T-helper 1 cell treated with Interleukin-12 subunit alpha and Interleukin-12 subunit beta and Interleukin-4 antibody, amounts not matched to agents 30 μg/mL and 1 μg/mL, for 36 hours (primary cell): ENCODE results near the gene FUS.
"Not testable (repeated sequence)": the region's sequence is repeated elsewhere in the genome, so short reads cannot be mapped to it uniquely, and the experiment has no call there.

Experiments
- H3K27ac Mint-ChIP-seq: one replicate; pipeline ENCODE4 v1.8.0; 2021; ENCODE audit warnings: mild to moderate bottlenecking, mixed read lengths
- H3K27me3 Mint-ChIP-seq: one replicate; pipeline ENCODE4 v1.8.0; 2021; ENCODE audit warnings: low read depth, mixed read lengths
- H3K36me3 Mint-ChIP-seq: one replicate; pipeline ENCODE4 v1.8.0; 2021; ENCODE audit warnings: low read depth, mixed read lengths
- H3K4me1 Mint-ChIP-seq: one replicate; pipeline ENCODE4 v1.8.0; 2021; ENCODE audit warnings: low read depth, mixed read lengths
- H3K4me3 Mint-ChIP-seq: one replicate; pipeline ENCODE4 v1.8.0; 2021; ENCODE audit warnings: mild to moderate bottlenecking, moderate library complexity, mixed read lengths
- H3K9me3 Mint-ChIP-seq: one replicate; pipeline ENCODE4 v1.8.0; 2021; ENCODE audit warnings: mixed read lengths

FUS gene

DNA sequence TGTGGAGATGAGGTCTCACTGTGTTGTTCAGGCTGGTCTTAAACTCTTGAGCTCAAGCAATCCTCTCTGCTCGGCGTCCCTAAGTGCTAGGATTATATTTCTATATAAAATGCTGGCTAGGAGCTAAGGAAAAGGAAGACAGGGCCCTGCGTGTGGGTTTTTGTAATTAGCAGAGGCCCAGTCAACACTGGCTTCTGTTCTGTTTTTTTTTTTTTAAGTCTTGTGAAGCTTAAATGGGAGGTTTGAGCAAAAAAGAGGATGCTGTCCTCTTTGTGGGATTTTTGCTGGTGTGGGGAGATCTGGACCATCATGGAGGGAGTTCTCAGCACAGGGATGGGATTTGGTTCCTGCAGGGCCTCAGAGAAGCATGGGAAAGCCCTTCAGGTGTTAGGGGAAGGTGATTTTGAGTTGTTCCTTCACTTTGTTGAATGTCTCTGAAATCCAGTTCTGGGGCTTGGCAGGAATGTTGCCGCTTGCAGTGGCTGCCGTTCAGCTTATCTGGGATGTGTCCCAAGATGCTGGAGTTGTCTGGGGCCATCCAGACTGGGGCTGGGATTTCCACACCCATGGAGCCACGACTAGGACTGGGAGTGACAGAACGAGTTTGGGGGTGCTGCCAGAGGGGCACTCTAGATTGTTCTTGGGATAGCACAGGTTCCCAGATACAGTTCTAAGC is 18.4 kb downstream of the FUS start:
- Mint-ChIP-seq H3K4me3 (no peak overlapping the region), H3K36me3 (peaks cover 35% of the 10 kb centered on the region), H3K9me3 (no peaks in the 10 kb centered on the region), H3K27me3 (no peaks in the 10 kb centered on the region), H3K27ac (peak overlapping the region; percentile 43), H3K4me1 (peaks cover 47% of the 10 kb centered on the region)

DNA sequence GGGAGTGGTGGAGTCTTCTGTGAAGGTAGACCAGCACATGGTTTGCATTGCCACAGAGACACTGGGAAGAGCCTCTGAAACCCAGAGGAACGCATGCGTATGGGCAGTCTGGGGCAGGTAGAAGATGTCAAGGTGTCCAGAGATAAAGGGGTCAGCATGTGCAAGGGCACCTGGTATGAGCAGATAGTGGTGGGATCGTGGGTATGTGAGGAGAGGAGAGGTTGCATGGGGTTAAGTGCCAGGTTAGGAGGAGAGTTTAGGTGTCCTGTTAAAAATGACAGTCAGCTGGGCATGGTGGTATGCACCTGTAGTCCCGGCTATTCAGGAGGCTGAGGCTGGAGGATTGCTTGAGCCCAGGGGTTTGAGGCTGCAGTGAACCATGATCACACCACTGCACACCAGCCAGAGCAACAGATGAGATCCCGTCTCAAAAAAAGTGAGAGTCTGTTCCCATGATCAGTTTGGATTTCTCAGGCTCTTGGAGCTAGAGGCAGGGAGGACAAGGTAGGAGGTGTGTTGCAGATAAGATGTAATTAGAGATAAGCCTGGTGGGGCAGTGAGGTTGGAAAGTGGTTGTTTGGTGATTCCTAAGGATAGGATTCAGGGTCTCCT is 19.6 kb downstream of the FUS start:
- H3K4me1 Mint-ChIP-seq: peaks cover 49% of the 10 kb centered on the region
- H3K36me3 Mint-ChIP-seq: peaks cover 32% of the 10 kb centered on the region
- H3K9me3 Mint-ChIP-seq: no peaks in the 10 kb centered on the region
- no peaks in the 10 kb centered on the region for H3K27me3 Mint-ChIP-seq
- H3K27ac Mint-ChIP-seq: peak overlapping the region; percentile 24
- H3K4me3 Mint-ChIP-seq: peak overlapping the region; percentile 28

DNA sequence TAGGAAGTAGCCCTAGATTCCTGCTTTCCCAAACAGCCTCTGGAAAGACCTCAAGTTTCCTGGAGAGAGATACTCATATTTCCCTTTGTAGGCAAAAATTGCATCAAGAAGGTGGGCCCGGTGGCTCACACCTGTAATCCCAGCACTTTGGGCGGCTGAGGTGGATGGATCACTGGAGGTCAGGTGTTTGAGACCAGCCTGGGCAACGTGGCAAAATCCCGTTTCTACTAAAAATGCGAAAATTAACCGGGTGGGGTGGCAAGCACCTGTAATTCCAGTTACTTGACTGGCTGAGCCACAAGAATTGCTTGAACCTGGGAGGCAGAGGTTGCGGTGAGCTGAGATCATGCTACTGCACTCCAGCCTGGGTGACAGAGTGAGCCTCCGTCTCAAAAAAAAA is 20.2 kb downstream of the FUS start:
- peaks cover 52% of the 10 kb centered on the region for H3K4me1 Mint-ChIP-seq
- H3K27me3 Mint-ChIP-seq, H3K9me3 Mint-ChIP-seq, H3K4me3 Mint-ChIP-seq: not testable (repeated sequence)
- peak overlapping the region; percentile 62 for H3K27ac Mint-ChIP-seq
- H3K36me3 Mint-ChIP-seq: peaks cover 27% of the 10 kb centered on the region

DNA sequence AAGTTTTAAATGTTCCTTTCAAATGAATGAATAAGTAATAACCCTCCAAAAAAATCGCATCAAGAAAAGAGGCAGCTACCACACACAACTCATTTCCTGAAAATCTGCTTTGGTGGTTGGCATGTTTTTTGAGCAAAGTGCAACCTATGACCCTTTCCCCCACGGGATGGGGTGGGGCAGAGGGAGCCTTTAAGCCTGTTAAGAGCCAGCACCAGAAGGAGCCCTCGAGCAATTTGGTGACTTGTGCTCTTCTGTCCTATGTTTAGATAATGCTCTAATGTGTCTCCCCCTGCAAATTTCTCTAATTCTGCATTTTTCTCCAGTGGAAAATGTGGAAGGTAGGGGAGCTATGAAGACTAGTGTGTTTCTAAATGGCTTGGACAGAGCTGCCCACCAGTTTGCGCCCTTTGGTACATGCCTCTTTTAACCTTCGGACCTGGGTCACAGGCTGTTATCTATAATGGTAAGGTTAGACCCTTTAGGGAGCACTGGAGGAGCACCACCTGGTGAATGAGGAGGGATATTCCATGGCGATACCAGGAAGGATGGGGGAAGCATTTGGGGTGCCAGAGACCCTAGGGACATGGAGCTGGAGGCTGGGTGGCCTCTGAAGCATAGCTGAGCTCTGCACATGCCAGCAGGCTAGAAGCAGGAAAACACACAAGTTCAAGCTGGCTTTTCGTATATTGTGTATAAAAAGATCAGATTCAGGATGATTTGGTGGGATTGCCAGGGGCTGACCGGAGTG is 21.1 kb downstream of the FUS start:
- Mint-ChIP-seq H3K27me3 (no peaks in the 10 kb centered on the region), H3K4me1 (peaks cover 53% of the 10 kb centered on the region), H3K9me3 (no peaks in the 10 kb centered on the region), H3K36me3 (peaks cover 26% of the 10 kb centered on the region), H3K4me3 (peak overlapping the region; percentile 88), H3K27ac (peak overlapping the region; percentile 89)

DNA sequence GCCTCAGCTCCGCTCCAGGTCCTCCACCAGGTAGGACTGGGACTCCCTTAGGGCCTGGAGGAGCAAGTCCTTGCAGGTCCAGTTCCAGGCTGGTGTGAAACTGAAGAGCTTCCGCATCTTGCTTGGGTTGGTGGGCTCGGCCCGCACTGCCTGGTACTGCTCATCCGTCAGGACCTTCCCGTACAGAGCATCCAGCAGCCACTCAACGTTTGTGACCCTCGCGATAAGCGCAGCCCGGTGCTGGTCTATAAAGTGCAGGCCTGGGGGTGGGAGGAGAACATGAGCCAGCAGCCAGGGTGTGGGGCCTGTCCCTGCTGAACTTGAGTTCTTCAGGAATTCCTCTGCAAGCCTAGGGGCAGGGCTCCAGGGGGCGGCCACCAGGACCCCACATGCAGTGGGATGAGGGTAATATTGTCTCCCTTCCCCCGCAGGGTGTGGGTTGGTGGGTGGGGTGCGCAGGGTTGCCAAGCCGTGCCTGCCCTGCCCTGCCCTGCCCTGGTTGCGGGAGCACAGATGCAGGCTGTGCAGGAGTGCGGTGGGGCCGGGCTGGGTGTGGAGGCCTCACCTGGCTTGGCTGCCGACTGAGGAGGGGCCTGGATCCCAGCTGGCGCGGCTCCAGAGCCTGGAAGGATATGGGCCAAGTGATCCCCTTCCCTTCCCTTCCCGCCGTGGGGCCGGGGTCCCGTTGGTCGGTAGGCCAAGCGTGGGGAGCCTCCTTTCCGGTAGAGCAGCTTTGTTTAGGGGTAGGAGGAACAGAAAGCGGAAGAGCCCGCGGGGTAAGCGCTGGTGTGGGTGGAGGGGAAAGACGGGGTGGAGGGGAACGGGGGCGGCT is 21.9 kb downstream of the FUS start:
- Mint-ChIP-seq H3K36me3 (peaks cover 22% of the 10 kb centered on the region), H3K4me1 (peaks cover 51% of the 10 kb centered on the region), H3K9me3 (no peaks in the 10 kb centered on the region), H3K4me3 (peak overlapping the region; percentile 88), H3K27ac (peak overlapping the region; percentile 79), H3K27me3 (peaks cover 6% of the 10 kb centered on the region)

DNA sequence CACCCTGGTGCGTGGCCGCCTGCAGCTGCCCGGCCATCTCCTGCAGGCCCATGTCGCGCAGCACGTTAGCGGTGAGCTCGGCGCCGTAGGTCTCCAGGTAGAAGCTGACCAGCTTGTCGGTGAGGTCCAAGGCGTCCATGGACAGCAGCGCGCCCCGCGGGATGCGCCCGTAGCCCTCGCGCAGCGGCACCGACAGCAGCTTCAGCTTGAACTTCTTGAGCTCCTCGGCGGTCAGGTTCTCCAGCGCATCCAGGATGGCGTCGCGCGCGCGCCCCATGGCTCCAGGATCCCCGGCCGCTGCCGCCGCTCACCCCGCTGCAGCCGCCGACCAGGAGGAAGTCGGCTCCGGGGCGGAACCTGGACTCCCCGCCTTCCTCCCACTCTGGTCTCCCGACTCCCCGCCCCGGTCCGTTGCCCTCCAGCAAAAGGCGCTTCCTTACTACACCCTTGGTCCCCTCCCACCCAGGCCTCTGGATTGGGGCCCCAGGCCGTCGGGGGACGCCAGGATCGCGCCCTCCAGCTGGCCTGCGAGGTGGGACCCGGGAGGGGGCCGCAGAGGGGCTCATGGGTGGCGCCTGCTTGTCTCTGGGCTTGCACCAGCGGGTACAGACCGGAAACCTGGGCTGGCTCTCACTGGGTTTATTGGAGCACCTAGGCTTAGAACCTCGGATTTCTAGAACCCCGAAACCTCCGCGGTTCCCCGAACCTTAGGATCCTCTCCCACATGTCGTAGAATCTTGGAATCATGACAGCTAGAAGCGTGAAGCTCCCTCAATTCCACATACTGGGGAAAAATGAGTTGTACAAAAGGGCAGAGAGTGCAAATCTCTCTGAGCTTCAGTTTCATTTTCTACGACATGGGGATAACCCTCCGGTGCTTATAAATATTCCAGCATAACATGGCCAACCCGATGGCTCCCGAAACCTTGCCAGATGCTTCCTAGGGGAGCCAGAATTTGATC is 22.8 kb downstream of the FUS start, which contains the start of gene PYCARD:
TSS of gene PYCARD (minus strand) at position 347 of the 962 bp plus-strand sequence. CDS start at position 277, 70 bp downstream.
- H3K27me3 Mint-ChIP-seq: peaks cover 6% of the 10 kb centered on the region

DNA sequence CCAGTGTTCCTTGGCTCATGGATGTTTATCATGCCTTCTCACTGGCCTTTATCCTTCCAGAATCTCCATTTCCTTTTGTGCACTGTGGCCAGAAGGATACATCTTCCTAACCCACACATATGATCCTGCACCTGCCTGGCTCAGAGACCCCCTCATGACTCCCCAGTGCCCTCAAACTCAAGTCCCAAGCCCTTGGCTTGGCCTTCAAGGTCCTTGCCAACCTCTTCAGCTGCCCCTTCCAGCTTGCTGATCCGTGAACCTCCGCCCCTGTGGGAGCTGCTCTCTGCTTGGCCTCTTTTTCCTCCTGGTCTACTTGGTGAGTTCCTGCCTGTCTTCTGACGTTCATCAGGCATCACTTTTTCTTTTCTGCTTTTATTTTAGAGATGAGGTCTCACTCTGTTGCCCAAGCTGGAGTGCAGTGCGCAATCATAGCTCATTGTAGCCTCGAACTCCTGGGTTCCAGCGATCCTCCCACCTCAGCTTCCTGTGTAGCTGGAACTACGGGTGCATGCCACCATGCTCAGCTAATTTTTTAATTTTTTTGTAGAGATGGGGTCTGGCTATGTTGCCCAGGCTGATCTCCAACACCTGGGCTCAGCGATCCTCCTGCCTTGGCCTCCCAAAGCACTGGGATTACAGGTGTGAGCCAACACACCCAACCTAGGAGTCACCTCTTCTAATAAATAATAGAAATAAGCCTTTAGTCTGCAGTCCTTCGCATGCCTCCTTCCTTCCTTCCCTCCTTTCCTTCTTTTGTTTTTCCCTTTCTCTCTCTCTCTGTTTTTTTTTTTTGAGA is 25.1 kb downstream of the FUS start:
- peaks cover 36% of the 10 kb centered on the region for H3K4me1 Mint-ChIP-seq
- no peaks in the 10 kb centered on the region for H3K9me3 Mint-ChIP-seq
- H3K36me3 Mint-ChIP-seq: peaks cover 14% of the 10 kb centered on the region
- peaks cover 6% of the 10 kb centered on the region for H3K27me3 Mint-ChIP-seq
- H3K27ac Mint-ChIP-seq: peak overlapping the region; percentile 10
- H3K4me3 Mint-ChIP-seq: peak overlapping the region; percentile 29

More for the DNA sequence above, 22.8 kb downstream of the FUS start, which contains the start of gene PYCARD:
- H3K4me1 Mint-ChIP-seq: peaks cover 50% of the 10 kb centered on the region
- peak within 1 kb of the TSS; percentile 79 for H3K27ac Mint-ChIP-seq
- no peaks in the 10 kb centered on the region for H3K9me3 Mint-ChIP-seq
- H3K36me3 Mint-ChIP-seq: peaks cover 22% of the 10 kb centered on the region
- peak within 1 kb of the TSS; percentile 88 for H3K4me3 Mint-ChIP-seq

DNA sequence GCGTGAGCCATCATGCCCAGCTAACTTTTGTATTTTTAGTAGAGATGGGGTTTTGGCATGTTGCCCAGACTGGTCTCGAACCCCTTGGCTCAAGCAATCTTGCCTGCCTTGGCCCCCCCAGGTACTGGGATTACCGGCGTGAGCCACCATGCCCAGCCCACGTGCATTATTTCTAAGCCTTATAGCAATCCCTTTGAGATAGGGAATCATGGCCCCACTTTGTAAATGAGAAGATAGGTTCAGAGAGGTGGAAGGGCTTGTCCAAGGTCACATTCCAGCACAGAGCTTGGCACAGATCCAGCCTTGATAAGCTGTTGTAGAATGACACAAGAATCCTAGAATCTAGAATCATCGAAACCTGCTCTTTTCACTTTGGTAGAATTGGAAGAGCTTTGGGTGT is 26.8 kb downstream of the FUS start:
- Mint-ChIP-seq H3K4me3 (no peak overlapping the region), H3K9me3 (no peaks in the 10 kb centered on the region), H3K27ac (no peak overlapping the region)

DNA sequence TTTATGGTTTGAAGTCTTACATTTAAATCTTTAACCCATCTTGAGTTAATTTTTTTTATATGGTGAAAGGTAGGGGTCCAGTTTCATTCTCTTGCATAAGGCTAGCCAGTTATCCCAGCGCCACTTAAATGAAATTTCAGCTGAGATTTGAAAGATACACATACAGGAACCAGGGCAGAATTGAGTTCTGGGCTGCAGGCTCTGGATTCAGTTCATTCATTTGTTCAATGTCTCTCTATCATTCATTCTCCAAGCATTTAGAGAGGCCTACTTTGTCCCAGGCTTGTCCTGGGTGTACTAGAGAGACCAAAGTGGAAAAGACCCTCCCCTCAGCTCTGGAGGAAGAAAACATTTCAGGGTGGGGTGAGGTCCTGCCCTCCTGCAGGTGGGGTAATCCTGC is 33.4 kb downstream of the FUS start:
- Mint-ChIP-seq H3K4me3 (no peak overlapping the region), H3K27me3 (peaks cover 30% of the 10 kb centered on the region), H3K36me3 (no peaks in the 10 kb centered on the region), H3K9me3 (no peaks in the 10 kb centered on the region), H3K27ac (no peak overlapping the region), H3K4me1 (peaks cover 24% of the 10 kb centered on the region)

More for the DNA sequence above, 26.8 kb downstream of the FUS start:
- peaks cover 28% of the 10 kb centered on the region for H3K4me1 Mint-ChIP-seq
- H3K36me3 Mint-ChIP-seq: peaks cover 4% of the 10 kb centered on the region
- H3K27me3 Mint-ChIP-seq: peaks cover 6% of the 10 kb centered on the region

DNA sequence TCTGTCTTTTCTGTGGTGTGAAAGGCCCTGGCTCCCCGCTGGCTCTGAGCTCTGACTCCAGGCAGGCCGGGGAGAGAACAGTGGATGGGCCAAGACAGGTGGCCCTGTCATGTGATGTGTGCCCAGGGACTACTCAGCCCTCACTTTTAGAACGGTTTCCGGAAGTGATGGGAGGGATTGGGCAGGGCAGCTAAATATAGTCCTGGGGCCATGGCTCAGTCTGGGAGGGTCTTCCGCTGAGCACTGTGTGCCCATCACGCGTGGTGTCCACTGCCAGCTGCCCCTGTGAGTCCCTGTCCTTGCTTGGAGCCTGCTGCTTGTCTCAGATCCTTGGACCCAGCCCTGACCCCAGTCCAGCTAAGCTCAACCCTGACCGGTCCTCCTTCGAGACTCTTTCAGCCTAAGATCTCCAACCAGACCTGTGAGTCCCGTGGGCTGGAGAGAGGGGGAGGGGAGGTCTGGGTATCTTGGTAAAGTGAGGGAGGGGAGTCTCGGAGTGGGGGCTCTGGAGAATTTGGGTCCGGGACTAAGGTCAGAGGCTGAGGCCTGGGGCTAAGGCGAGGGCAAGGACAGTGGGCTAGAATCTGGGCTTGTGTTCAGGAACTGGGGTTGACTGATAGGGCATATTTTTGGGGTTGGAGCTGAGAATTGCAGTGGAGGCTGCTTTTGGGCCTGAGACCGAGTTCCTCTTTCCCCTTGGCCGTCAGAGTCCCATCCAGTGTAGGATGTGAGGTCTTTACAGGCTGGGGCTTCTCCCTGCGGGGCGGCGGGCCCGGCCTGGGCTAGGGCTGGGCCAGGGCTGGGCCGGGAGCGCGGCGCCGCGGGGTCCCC is 34.2 kb downstream of the FUS start, which contains the start of gene TRIM72:
TSS of gene TRIM72 (plus strand) at position 243 of the 831 bp plus-strand sequence. CDS start 620 bp downstream, outside the sequence.
- no peaks in the 10 kb centered on the region for H3K36me3 Mint-ChIP-seq
- no peaks in the 10 kb centered on the region for H3K9me3 Mint-ChIP-seq
- peaks cover 37% of the 10 kb centered on the region for H3K27me3 Mint-ChIP-seq
- H3K27ac Mint-ChIP-seq: no peak within 1 kb of the TSS
- peaks cover 23% of the 10 kb centered on the region for H3K4me1 Mint-ChIP-seq
- H3K4me3 Mint-ChIP-seq: no peak within 1 kb of the TSS

DNA sequence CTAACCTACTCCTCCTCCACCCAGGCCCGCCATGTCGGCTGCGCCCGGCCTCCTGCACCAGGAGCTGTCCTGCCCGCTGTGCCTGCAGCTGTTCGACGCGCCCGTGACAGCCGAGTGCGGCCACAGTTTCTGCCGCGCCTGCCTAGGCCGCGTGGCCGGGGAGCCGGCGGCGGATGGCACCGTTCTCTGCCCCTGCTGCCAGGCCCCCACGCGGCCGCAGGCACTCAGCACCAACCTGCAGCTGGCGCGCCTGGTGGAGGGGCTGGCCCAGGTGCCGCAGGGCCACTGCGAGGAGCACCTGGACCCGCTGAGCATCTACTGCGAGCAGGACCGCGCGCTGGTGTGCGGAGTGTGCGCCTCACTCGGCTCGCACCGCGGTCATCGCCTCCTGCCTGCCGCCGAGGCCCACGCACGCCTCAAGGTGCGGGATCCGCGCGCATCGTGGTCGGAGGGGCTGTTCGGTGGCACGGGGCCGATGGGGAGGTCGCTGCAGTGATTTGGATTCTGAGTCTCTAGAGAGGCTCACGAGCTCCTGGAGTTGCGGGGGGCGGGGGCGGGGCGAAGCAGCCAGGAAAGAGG is 34.9 kb downstream of the FUS start:
- peaks cover 40% of the 10 kb centered on the region for H3K27me3 Mint-ChIP-seq
- H3K27ac Mint-ChIP-seq: no peak overlapping the region
- no peaks in the 10 kb centered on the region for H3K36me3 Mint-ChIP-seq
- H3K4me3 Mint-ChIP-seq: peak overlapping the region; percentile 35
- H3K4me1 Mint-ChIP-seq: peaks cover 23% of the 10 kb centered on the region
- H3K9me3 Mint-ChIP-seq: no peaks in the 10 kb centered on the region
